Left lobe of liver (tissue), 2 donors: ENCODE measurements around the gene ZNF778. TPM values are rescaled to one million over a fixed set of nuclear protein-coding genes. Genes with fewer than 3 reads are reported as not detected.
A peak's percentile ranks its signal among the peaks of the same experiment; 100 is the strongest.
"Not testable (repeated sequence)": the region's sequence is repeated elsewhere in the genome, so short reads cannot be mapped to it uniquely, and the experiment has no call there.

Experiments used
- ATAC-seq: fragments of 200-7000 bp; cut with Tn5 transposase; one replicate; pipeline ENCODE4 v1.9.1; 2020; ENCODE audit warnings: mild to moderate bottlenecking, moderate library complexity
- DNase-seq: peaks from one replicate; pipeline ENCODE4 v3.0.0-alpha.2; 2020; ENCODE audit warnings: low spot score
- total RNA-seq: library from RNA; stranded (reverse); gene quantifications from one replicate; pipeline ENCODE4 v1.2.1, GENCODE V29; 2021
- donor health status: DM: no; HTN: no; CAD: no; lungs with moderate emphysema.
- donor health status: DM: no; HTN: yes; CAD: no.

Gene ZNF778
- total RNA-seq, 1 donor from 2014 or later: 5.3 TPM

DNA sequence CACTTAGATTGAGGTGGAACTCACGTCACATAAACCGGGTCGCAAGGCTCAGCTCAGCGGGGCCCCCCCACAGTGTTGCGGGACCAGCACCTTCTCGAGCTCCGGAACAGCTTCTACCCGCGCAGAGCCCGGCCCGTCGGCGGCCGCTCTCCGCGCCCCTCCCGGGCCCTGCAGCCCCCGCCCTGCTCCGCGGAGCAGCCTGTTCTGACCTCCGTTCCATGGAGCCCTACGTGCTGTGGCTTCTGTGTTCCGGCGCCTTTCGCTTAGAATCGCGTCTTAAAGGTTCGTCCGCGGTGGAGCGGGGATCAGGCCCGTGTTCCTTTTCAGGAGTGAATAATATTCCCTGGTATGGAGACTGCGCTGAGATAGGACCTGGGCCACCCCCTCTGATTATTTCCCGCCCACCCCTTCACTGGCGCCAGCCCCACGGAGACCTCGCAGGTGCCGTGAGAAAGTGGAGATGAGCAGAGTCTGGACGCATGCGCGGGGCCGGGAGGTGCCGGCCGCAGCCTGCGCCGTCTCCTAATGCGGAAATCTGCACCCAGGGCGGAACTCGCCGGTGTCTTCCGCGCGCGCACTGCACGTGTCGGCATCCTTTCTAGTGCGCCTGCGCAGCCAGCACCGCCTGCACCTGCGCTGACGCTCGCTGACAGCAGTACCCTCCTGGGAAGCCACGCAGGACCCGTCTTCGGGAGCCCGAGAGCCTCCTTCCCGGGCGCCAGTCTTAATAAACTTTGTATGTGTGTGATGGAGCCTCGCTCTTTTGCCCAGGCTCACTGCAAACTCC, 30.9 kb downstream of the ZNF778 start:
- DNase-seq (no peak), ATAC-seq (no peak)

DNA sequence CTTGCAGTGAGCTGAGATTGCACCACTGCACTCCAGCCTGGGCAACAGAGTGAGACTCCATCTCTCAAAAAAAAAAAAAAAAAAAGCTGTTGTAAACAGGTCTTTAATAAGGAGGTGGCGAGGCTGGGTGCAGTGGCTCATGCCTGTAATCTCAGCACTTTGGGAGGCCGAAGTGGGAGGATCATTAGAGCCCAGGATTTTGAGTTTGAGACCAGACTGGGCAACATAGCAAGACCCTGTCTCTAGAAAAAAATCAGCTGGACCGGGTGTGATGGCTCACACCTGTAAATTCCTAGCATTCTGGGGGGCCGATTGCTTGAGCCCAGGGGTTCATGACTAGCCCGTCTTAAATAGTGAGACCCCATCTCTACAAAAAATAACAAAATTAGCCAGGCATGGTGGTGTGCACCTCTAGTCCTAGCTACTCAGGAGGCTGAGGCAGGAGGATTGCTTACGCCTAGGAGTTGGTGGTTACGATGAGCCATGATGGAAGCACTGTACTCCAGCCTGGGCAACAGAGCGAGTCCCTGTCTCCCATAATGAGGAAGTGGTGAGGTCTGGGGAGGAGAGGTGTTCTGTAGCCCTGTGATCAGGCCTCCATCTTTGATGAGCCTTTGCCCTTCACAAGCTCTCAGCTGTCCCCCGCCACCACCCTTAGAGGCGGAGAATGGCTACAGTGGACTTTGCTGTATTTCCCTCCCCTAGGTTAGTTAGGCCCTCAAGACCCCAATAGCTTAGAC, 36.2 kb downstream of the ZNF778 start:
- DNase-seq (no peak), ATAC-seq (no peak)

DNA sequence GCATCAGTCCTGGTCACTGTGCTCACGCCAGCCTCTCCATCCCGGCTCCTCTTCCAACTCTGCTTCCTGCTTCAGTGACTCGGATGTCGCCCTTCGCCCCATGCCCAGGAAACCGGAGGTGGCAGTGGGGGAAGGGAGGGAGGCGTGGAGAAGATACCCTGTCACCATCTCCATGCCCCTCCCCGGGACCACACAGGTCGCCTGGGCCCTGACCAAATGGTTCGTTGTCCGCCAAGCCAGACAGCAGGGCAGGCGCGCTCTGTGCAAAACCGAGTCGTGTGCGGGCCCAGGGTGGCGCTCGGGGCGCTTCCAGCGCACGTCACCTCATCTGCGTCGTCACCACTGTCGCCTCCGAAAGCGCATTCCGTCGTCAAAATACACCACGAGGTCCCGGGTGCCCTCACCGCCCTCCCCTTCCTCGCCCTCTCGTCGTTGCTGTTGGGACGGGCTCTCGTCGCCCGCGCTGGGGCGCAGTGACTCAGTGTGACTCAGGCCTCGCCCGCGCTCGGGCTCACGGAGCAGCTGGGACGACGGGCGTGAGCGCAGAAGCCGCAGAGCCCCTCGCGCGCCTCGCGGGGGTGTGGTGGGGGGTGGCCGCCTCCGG, 39.2 kb downstream of the ZNF778 start:
- peak; percentile 87 for DNase-seq
- ATAC-seq: peak; percentile 84

- DNase-seq (no peak), ATAC-seq (peak; percentile 40)
Observed at GRCh38 chr16:89257281-89257731, 39.8 kb downstream of the ZNF778 start.

DNA sequence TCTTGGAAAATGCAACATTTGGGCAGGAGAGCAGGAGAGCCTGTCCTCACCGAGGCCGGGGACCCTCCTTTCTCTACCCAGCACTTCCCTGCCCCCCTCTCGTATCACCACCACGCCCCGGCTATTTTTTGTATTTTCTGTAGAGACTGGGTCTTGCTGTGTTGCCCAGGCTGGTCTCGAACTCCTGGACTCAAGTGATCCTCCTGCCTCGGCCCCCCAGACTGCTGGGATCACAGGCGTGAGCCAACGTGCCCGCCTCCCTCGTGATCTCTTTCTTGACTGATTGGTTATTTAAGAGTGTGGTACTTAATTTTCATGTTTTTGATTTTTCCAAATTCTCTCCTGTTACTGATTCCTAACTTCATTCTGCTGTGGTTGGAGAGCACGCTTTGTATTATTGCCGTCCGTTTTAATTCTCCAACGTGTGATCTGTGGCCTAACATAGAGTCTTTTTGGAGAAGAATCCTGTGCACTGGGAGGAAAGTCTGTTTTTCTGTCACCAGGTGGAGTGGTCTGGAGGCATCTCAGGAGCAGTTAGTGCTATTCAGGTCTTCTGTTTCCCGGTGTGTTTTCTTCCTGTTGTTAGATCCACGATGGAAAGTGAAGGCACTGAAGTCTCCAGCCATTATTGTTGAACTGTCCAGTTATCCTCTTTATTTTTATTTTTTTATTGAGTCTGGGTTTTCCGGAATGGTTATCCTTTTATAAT, 40.4 kb downstream of the ZNF778 start:
- DNase-seq (no peak), ATAC-seq (no peak)

- not testable (repeated sequence) for DNase-seq, ATAC-seq
Observed at GRCh38 chr16:89259901-89260300, 42.4 kb downstream of the ZNF778 start.

DNA sequence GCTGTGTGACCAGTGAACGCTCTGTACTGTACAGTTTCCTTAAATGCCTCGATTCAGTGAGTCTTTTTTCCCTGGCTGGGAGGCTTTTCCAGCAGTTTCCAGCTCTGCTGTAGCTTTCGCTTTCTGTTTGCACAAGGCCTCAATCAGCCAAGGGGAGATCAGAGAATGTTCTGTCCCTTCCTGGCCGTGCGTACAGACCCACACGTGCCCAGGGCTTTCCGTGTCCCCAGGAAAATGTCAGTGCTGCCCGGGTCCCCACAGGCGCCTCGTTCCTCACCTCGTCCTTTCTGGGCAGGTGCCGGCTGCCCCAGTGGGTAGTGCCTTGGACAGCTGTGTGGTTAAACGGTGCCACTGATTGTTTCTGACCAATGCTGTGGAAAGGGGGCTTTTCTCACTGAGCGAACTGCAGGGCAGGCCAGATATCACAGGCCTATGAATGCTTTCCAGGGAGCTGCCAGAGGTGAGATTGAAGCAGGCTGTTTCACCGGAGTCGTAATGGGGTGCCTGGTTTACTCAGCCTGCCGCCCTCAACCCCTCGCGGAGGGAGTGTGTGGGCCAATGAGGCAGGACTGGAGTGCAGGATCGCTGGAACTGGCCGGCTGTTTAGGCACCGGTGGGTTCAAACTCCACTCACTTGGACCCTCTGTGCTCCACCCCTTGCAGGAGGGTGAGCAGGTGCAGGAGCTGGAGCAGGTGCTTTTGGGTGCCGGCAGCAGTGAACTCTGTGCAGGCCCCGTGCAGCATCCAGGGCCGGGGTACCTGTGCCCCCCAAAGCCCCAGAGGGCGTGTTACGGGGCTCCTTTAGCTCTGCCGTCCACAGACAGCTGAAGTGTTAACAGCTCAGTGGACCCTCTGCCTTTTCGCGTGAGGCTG, 44.4 kb downstream of the ZNF778 start:
- peak; percentile 76 for DNase-seq

DNA sequence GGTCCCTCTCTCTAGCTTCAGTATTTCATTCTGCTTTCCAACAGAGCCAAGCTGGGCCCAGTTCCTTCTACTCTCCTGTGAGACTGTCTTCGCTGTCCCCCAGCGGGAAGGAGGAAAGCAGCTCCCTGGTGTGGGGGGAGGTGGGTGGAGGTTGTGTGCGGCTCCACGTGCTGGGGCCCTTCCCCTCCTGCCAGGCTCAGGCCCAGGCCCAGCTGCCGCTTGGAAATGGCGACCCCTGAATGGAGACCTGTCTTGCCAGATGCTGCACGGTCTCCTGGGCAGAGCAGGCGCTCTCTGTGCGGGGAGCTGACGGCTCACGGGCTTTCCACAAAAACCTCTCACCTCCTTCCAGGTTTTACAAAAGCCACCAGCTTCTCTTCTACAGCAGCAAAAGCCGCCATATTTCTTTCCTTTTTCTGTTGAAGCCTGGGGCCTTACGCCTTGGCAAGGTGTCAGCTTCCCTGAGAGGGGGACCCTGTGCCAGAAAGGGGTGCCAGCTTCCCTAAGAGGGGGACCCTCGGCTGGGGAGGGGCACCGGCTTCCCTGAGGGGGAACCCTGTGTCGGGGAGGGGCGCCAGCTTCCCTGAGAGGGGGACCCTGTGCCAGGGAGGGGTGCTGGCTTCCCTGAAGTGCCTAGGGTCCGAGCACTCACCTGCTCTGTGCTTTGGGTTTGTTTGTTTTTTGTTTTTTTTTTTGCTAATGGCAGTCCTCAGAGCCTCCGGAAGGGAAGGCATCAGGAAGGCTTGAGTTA, 47.5 kb downstream of the ZNF778 start:
- DNase-seq (no peak), ATAC-seq (no peak)

More for the DNA sequence above, 44.4 kb downstream of the ZNF778 start:
- ATAC-seq: peak; percentile 74

DNA sequence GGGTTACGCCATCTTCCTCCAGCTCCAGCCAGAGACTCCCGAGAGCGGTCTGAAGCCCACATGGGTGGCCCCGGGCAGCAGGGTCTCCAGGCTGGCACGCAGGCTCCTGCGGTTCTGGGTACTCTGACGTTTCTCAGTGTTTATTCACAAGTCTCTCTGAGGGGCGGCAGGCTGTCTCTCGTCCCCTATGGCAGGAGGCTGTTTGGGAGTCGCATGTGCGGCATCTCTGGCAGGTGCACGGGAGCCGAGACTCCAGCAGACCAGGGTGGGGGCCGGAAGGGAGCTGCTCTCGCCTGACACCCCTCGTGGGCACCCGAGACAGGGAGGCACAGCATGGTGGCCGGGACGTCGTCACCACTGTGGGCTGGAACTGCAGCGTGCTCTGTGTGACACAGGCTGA, 48.1 kb downstream of the ZNF778 start:
- ATAC-seq: no peak

GRCh38 chr16:89266521-89267134, 49.1 kb downstream of the ZNF778 start:
- no peak for ATAC-seq
- no peak for DNase-seq

More for the DNA sequence above, 48.1 kb downstream of the ZNF778 start:
- DNase-seq: no peak

DNA sequence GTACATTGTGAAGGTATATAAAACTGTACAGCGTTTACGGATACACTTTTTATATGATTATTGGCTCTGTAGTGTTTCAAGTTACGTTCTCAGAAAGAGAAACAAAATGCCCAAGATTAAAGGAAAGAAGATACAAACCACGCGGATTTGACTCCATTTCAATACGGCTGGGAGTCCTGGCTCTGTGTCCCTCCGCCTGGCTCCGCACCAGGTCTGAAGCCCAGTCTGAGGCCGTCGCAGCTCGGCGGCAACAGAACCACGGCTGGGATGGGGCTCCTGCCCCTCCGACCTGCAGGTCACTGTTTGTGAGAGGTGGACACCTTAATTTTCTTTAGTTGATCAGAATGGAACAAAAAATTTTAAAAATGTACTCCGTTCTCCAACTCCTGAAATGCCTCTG, 50.2 kb downstream of the ZNF778 start:
- not testable (repeated sequence) for ATAC-seq, DNase-seq

- peak; percentile 14 for ATAC-seq
Observed at GRCh38 chr16:89268585-89268984, 51.1 kb downstream of the ZNF778 start.

DNA sequence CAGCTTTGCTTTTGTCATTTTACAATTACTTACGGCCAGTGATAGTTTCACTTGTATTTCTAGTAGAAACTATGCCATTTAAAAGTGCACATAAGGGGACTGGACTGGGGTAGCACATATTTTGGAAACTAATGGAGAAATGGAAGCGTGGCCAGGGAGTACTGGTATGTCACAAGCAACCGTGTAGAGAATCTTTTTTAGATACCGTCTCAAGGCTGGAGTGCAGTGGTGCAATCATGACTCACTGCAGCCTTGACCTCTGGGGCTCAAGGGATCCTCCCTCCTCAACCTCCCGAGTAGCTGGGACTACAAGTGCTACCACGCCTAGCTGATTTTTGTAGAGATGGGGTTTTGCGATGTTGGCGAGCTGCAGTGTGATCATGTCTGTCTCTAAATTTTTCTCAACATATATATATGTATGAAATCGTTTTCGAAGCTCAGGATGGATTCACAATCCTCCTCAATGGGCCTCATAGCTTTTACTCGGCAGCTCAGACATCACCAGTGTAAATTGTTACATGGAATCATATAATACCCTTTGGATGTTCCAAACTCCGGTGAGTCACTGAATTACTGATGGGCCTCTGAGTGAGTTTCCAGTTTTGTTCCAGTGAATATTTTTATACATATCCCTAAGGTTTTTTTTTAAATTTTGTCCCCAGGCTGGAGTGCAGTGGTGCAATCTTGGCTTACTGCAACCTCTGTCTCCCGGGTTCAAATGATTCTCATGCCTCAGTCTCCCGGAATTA, 51.7 kb downstream of the ZNF778 start:
- DNase-seq: no peak
- ATAC-seq: no peak

More at GRCh38 chr16:89268585-89268984, 51.1 kb downstream of the ZNF778 start:
- DNase-seq: no peak

DNA sequence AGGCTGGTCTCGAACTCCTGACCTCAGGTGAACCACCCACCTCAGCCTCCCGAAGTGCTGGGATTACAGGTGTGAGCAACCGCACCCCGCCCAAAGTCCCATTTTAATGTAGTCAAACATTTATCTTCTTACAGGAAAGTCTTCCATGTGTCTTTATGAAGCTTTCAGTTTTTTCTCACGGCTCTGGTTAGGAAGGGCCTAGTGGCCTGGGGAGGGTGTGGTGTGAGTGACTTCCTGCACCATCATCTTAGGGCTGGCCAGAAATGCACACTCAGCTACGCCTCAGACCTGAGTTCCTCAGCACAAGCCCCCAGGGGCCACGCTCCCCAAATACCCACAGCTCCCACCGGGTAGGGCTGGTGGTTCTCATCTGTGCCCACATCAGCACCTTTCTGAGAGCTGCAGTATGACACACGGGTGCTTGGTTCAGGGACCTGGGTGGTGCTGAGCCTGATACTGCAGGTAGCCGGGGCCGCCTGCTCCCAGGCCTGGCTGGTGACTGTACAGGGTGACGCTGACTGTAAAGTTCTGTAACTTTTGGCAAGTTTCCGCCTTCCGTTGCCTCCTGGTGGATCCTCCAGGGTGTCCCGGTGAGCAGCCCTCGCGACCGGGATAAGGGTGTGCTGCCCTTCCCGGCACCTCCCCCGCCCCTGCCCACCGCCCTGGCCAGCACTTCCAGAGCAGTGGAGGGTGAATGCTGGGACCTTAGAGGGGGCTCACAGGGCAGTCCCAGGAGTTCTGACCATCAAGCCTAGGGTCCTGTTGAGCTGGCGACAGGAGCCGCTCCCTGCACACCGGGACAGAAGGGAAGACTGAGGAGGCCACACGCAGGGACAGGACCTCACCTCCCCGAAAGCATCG, 52.5 kb downstream of the ZNF778 start:
- DNase-seq (no peak), ATAC-seq (no peak)

DNA sequence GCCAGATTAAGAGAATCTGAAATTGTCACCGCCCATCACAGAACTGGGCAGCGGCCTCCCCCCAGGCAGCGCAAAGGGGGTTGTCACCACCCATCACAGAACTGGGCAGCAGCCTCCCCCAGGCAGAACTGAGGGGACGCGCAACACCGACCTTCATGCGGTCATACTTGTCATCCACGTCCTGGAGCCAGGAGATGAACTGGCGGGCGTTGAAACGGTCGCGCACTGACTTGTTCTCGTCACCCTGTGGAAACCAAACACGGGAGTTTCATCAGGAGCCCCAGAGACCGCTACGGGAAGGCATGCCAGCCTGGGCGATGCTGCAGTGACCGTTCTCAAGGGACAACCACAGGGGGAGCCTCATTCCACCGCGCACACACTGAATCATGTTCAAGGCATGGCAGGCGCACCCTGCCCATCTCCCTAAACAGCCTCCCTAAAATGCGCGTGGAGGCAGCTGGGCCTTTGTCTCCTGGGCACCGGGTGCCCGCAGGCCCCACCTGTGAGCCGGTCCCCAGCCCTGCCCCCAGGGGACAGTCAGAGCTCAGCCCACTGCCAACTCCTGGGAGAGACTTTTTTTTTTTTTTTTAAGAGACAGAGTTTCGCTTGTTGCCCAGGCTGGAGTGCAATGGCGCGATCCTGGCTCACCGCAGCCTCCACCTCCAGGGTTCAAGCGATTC, 53.3 kb downstream of the ZNF778 start:
- no peak for ATAC-seq
- no peak for DNase-seq

DNA sequence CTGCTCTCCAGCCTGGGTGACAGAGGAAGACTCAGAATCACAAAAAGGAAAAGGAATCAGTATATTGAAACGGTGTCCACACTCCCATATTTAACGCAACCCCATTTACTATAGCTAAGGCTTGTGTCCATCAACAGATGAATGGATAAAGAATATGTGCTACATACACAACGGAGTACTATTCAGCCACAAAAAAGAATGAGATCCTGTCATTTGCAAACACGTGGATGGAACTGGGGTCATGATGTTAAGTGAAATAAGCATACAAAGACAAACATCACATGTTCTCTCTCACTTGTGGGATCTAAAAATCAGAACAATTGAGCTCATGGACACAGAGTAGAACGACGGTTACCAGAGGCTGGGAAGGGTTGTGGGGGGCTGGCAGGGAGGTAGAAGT, 55.1 kb downstream of the ZNF778 start:
- ATAC-seq (no peak), DNase-seq (no peak)
